IMR-90 (cell line): Measurements from ENCODE around the gene PES1. TPM values are rescaled to one million over a fixed set of nuclear protein-coding genes. Genes with fewer than 3 reads are reported as not detected.

Experiments
- ATAC-seq: fragments of 200-7000 bp; cut with Tn5 transposase; 2 replicates; pipeline ENCODE4 v1.9.1; 2020; ENCODE audit warnings: low read depth, mild to moderate bottlenecking, moderate library complexity
- BruUV-seq: library from RNA; stranded (reverse); fragments of 400-500 nt; replicated peaks from 2 replicates; lab custom pipeline; 2021; lab: Mats Ljungman, UMichigan
- CTCF ChIA-PET: fragments of 300-600 bp; formaldehyde crosslinking; extraction: SDS; loops from one replicate; lab custom pipeline; 2021; ENCODE audit warnings: antibody characterized with exemption; lab: Yijun Ruan, JAX
- POLR2A ChIA-PET: fragments of 300-600 bp; sonication (Branson Sonifier 250); formaldehyde crosslinking; loops from one replicate; lab custom pipeline; 2022; ENCODE audit warnings: antibody characterized with exemption; ENCODE audit not compliant: unreplicated experiment; lab: Charles Lee
- DNase-seq: peaks from one replicate; pipeline ENCODE4 v3.0.0; 2013
- H2AFZ ChIP-seq: replicated peaks from 2 replicates; pipeline ENCODE3; 2013; ENCODE audit warnings: low read length, mild to moderate bottlenecking; ENCODE audit not compliant: poor library complexity
- H2AK5ac ChIP-seq: 2 replicates; pipeline ENCODE4 v1.6.1; 2013; ENCODE audit warnings: low read depth, low read length, inconsistent platforms
- H2AK9ac ChIP-seq: replicated peaks from 2 replicates; pipeline ENCODE3; 2013; ENCODE audit warnings: mild to moderate bottlenecking, low read depth, low read length, moderate library complexity; ENCODE audit not compliant: poor library complexity
- H2BK120ac ChIP-seq: 2 replicates; pipeline ENCODE4 v1.6.1; 2013; ENCODE audit warnings: low read depth, low read length, inconsistent platforms
- H2BK15ac ChIP-seq: 3 replicates; pipeline ENCODE4 v1.6.1; 2013; ENCODE audit warnings: low read depth, low read length, inconsistent platforms
- H2BK20ac ChIP-seq: 2 replicates; pipeline ENCODE4 v1.6.1; 2013; ENCODE audit warnings: low read depth, mild to moderate bottlenecking, inconsistent platforms, low read length, moderate library complexity
- H2BK5ac ChIP-seq: 2 replicates; pipeline ENCODE4 v1.6.1; 2013; ENCODE audit warnings: mild to moderate bottlenecking, low read depth, low read length, inconsistent platforms; ENCODE audit not compliant: poor library complexity, severe bottlenecking
- H3K14ac ChIP-seq: replicated peaks from 2 replicates; pipeline ENCODE4 v1.6.1; 2013; ENCODE audit warnings: low read depth, low read length, inconsistent platforms
- H3K18ac ChIP-seq: 2 replicates; pipeline ENCODE4 v1.6.1; 2013; ENCODE audit warnings: low read depth, low read length, control low read depth
- H3K23ac ChIP-seq: 2 replicates; pipeline ENCODE4 v1.6.1; 2013; ENCODE audit warnings: low read depth, low read length, inconsistent platforms
- H3K27ac ChIP-seq: 2 replicates; pipeline ENCODE4 v1.5.1; 2013; ENCODE audit warnings: mild to moderate bottlenecking, control low read depth, low read length; ENCODE audit not compliant: insufficient read depth
- H3K27me3 ChIP-seq: 2 replicates; pipeline ENCODE4 v1.6.1; 2013; ENCODE audit warnings: low read length; ENCODE audit not compliant: control insufficient read depth, insufficient read depth
- H3K36me3 ChIP-seq: 2 replicates; pipeline ENCODE4 v1.6.1; 2013; ENCODE audit warnings: low read length, mixed read lengths; ENCODE audit not compliant: control insufficient read depth, insufficient read depth
- H3K4ac ChIP-seq: 2 replicates; pipeline ENCODE4 v1.6.1; 2013; ENCODE audit warnings: low read depth, low read length, inconsistent platforms
- H3K4me1 ChIP-seq: 2 replicates; pipeline ENCODE4 v1.6.1; 2013; ENCODE audit warnings: low read length, mixed read lengths; ENCODE audit not compliant: control insufficient read depth, insufficient read depth
- H3K4me2 ChIP-seq: 2 replicates; pipeline ENCODE4 v1.6.1; 2013; ENCODE audit warnings: low read depth, mild to moderate bottlenecking, control low read depth, low read length, moderate library complexity
- H3K4me3 ChIP-seq: 2 replicates; pipeline ENCODE4 v1.5.1; 2013; ENCODE audit warnings: low read depth, mild to moderate bottlenecking, control low read depth, low read length, moderate library complexity; ENCODE audit not compliant: insufficient read depth
- H3K56ac ChIP-seq: 2 replicates; pipeline ENCODE4 v1.6.1; 2013; ENCODE audit warnings: low read length, inconsistent platforms; ENCODE audit not compliant: insufficient read depth; ENCODE audit errors: extremely low read depth
- H3K79me1 ChIP-seq, 2 experiments: 2 replicates each; pipeline ENCODE4 v1.6.1; 2013; ENCODE audit warnings: low read length in 2 of 2, inconsistent platforms in 1 of 2, low read depth in 1 of 2
- H3K9ac ChIP-seq: 2 replicates; pipeline ENCODE4 v1.6.1; 2013; ENCODE audit warnings: low read depth, low read length, control low read depth
- H3K9me1 ChIP-seq: 2 replicates; pipeline ENCODE4 v1.6.1; 2013; ENCODE audit warnings: low read length, inconsistent platforms; ENCODE audit not compliant: insufficient read depth
- H3K9me3 ChIP-seq: 2 replicates; pipeline ENCODE4 v1.6.1; 2013; ENCODE audit warnings: low read length; ENCODE audit not compliant: control insufficient read depth, insufficient read depth
- H4K20me1 ChIP-seq: 2 replicates; pipeline ENCODE4 v1.6.1; 2013; ENCODE audit warnings: low read length, inconsistent platforms; ENCODE audit not compliant: insufficient read depth
- H4K5ac ChIP-seq: 2 replicates; pipeline ENCODE4 v1.6.1; 2013; ENCODE audit warnings: mild to moderate bottlenecking, low read depth, low read length, control low read depth
- H4K8ac ChIP-seq, 2 experiments: 2 replicates each; pipeline ENCODE4 v1.6.1; 2013; ENCODE audit warnings: low read depth in 2 of 2, low read length in 2 of 2, control low read depth in 1 of 2, inconsistent platforms in 1 of 2
- H4K91ac ChIP-seq: 2 replicates; pipeline ENCODE4 v1.6.1; 2013; ENCODE audit warnings: low read depth, low read length, inconsistent platforms; ENCODE audit not compliant: insufficient read depth
- BHLHE40 ChIP-seq: fragments of 150-350 bp; IDR thresholded peaks from 2 replicates; pipeline ENCODE4 v1.6.1; 2016; ENCODE audit warnings: mild to moderate bottlenecking, low read depth, low read length
- CEBPB ChIP-seq: IDR thresholded peaks from 2 replicates; pipeline ENCODE4 v1.6.1; 2012; ENCODE audit warnings: low read depth, low read length, improper control_type of control experiment
- CHD1 ChIP-seq: IDR thresholded peaks from 2 replicates; pipeline ENCODE4 v1.6.1; 2012; ENCODE audit warnings: low read depth, low read length, improper control_type of control experiment
- CTCF ChIP-seq: conservative IDR thresholded peaks from 2 replicates; pipeline ENCODE4 v1.5.1; 2012; ENCODE audit warnings: mild to moderate bottlenecking, low read depth, low read length, improper control_type of control experiment
- FOS ChIP-seq: fragments of 150-350 bp; IDR thresholded peaks from 2 replicates; pipeline ENCODE4 v1.6.1; 2016; ENCODE audit warnings: low read depth, low read length
- MAFK ChIP-seq: IDR thresholded peaks from 2 replicates; pipeline ENCODE4 v1.6.1; 2012; ENCODE audit warnings: low read depth, low read length, improper control_type of control experiment
- MAZ ChIP-seq: IDR thresholded peaks from 2 replicates; pipeline ENCODE4 v1.6.1; 2012; ENCODE audit warnings: low read depth, mild to moderate bottlenecking, low read length, improper control_type of control experiment, moderate library complexity, borderline replicate concordance
- MXI1 ChIP-seq: IDR thresholded peaks from 2 replicates; pipeline ENCODE4 v1.6.1; 2012; ENCODE audit warnings: low read depth, mild to moderate bottlenecking, low read length, moderate library complexity, borderline replicate concordance
- NFE2L2 ChIP-seq: fragments of 150-350 bp; IDR thresholded peaks from 2 replicates; pipeline ENCODE4 v1.6.1; 2016; ENCODE audit warnings: low read depth, mild to moderate bottlenecking, low read length
- POLR2A ChIP-seq: IDR thresholded peaks from 2 replicates; pipeline ENCODE4 v1.6.1; 2012; ENCODE audit warnings: mild to moderate bottlenecking, low read depth, low read length
- RAD21 ChIP-seq: IDR thresholded peaks from 2 replicates; pipeline ENCODE4 v1.6.1; 2012; ENCODE audit warnings: low read length, improper control_type of control experiment
- RCOR1 ChIP-seq: IDR thresholded peaks from 2 replicates; pipeline ENCODE4 v1.6.1; 2012; ENCODE audit warnings: mild to moderate bottlenecking, low read length, improper control_type of control experiment; ENCODE audit not compliant: insufficient replicate concordance
- RFX5 ChIP-seq: IDR thresholded peaks from 2 replicates; pipeline ENCODE4 v1.8.0; 2012; ENCODE audit warnings: low read depth, mild to moderate bottlenecking, low read length, moderate library complexity
- SMC3 ChIP-seq: fragments of 150-350 bp; IDR thresholded peaks from 2 replicates; pipeline ENCODE4 v1.6.1; 2016; ENCODE audit warnings: low read depth, mild to moderate bottlenecking, antibody characterized with exemption, low read length, moderate library complexity
- WGBS, 2 experiments: methylation state at CpG; one replicate each; pipeline versions ENCODE4 v1.1.5 to v1.1.7; 2013; ENCODE audit warnings: missing lambda C conversion rate in 2 of 2; ENCODE audit not compliant: insufficient read length in 1 of 2; ENCODE audit errors: extremely low coverage in 2 of 2; 5-methylcytosine and 5-hydroxymethylcytosine counted together
- dilution Hi-C: fragments of 300-500 bp; cut with HindIII; formaldehyde crosslinking; loops from one replicate; pipeline ENCODE4 v1.14.3; 2018; ENCODE audit warnings: low sequenced_read_pairs; ENCODE audit not compliant: unreplicated experiment
- in situ Hi-C: fragments of 300-500 bp; cut with MboI; formaldehyde crosslinking; loops from 3 replicates; pipeline ENCODE4 v1.14.3; 2019; ENCODE audit warnings: low sequenced_read_pairs, inconsistent platforms, mixed read lengths
- intact Hi-C: fragments of 100-400 bp; cut with micrococcal nuclease; formaldehyde crosslinking; loops from 2 replicates; pipeline ENCODE4 v1.10.0; 2022
- polyA plus RNA-seq, 3 experiments: library from polyadenylated mRNA; depleted of rRNA; stranded (reverse); fragments of >200 nt; gene quantifications; 2 replicates each; pipeline ENCODE4 v1.2.3, GENCODE V29; 2012; ENCODE audit warnings: low replicate concordance in 1 of 3
- total RNA-seq: library from RNA; depleted of rRNA; stranded (reverse); fragments of >200 nt; gene quantifications from 2 replicates; pipeline ENCODE4 v1.2.3, GENCODE V29; 2012
- TF ChIP-seq, protein P1 (sequence below): fragments of 150-350 bp; IDR thresholded peaks from 2 replicates; pipeline ENCODE4 v1.6.1; 2016; ENCODE audit warnings: low read depth, mild to moderate bottlenecking, low read length, moderate library complexity, borderline replicate concordance
- TF ChIP-seq, protein P2 (sequence below): fragments of 150-350 bp; IDR thresholded peaks from 2 replicates; pipeline ENCODE4 v1.6.1; 2017; ENCODE audit warnings: mild to moderate bottlenecking, antibody characterized with exemption, low read length, low read depth

Gene PES1
- total and polyA plus RNA-seq, 2 of the 4 experiments (the other 2 are of a cell fraction), result 120 to 142 TPM

GRCh38 chr22:30640839-30641430, 49.2 kb upstream of the PES1 start:
- in situ Hi-C loops, result no loop called here
- no TSS peak for BruUV-seq
- no peak for ATAC-seq

More at GRCh38 chr22:30640839-30641430, 49.2 kb upstream of the PES1 start:
- no peak overlapping the region for H2BK5ac ChIP-seq
- no peak overlapping the region for H2BK20ac ChIP-seq
- no peaks in the 10 kb centered on the region for H3K27me3 ChIP-seq
- H2AK5ac ChIP-seq, result no peak overlapping the region
- no peak overlapping the region for H3K14ac ChIP-seq
- H3K4me2 ChIP-seq, result no peak overlapping the region
- H3K27ac ChIP-seq, result no peak overlapping the region
- 100% methylated on average over 2 of the region's 4 CpGs; no CpG with 5 or more reads in 1 of the 2 experiments for WGBS, 2 experiments
- H3K23ac ChIP-seq, result no peak overlapping the region
- no peak overlapping the region for H4K5ac ChIP-seq
- H3K9me1 ChIP-seq, result peaks cover 25% of the 10 kb centered on the region
- H3K18ac ChIP-seq, result no peak overlapping the region
- no peak overlapping the region for H4K91ac ChIP-seq
- H3K36me3 ChIP-seq, result no peaks in the 10 kb centered on the region
- DNase-seq, result no peak
- POLR2A ChIA-PET, result no interaction called here
- no peak overlapping the region for H2BK120ac ChIP-seq
- no peaks in the 10 kb centered on the region for H3K9me3 ChIP-seq
- H3K4me3 ChIP-seq, result no peak overlapping the region
- peaks cover 29 to 60% of the 10 kb centered on the region in 2 experiments for H3K79me1 ChIP-seq
- no peak overlapping the region for H2BK15ac ChIP-seq
- CTCF ChIA-PET, result interaction anchor here (0.6 kb wide), 1 partner anchor 23 kb away, joined by 3 read pairs; no protein-coding TSS in a partner anchor
- no peak overlapping the region for H3K4ac ChIP-seq
- dilution Hi-C loops, result no loop called here
- no peak for TF ChIP-seq MAZ
- no peak for TF ChIP-seq RFX5
- TF ChIP-seq BHLHE40, result no peak
- no peak for TF ChIP-seq RCOR1
- TF ChIP-seq MAFK, result no peak
- no peak for TF ChIP-seq SMC3
- no peak for TF ChIP-seq POLR2A
- TF ChIP-seq, protein P1, sequence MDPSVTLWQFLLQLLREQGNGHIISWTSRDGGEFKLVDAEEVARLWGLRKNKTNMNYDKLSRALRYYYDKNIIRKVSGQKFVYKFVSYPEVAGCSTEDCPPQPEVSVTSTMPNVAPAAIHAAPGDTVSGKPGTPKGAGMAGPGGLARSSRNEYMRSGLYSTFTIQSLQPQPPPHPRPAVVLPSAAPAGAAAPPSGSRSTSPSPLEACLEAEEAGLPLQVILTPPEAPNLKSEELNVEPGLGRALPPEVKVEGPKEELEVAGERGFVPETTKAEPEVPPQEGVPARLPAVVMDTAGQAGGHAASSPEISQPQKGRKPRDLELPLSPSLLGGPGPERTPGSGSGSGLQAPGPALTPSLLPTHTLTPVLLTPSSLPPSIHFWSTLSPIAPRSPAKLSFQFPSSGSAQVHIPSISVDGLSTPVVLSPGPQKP, result no peak
- TF ChIP-seq, protein P2, sequence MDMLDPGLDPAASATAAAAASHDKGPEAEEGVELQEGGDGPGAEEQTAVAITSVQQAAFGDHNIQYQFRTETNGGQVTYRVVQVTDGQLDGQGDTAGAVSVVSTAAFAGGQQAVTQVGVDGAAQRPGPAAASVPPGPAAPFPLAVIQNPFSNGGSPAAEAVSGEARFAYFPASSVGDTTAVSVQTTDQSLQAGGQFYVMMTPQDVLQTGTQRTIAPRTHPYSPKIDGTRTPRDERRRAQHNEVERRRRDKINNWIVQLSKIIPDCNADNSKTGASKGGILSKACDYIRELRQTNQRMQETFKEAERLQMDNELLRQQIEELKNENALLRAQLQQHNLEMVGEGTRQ, result no peak
- no peak for TF ChIP-seq CTCF
- TF ChIP-seq MXI1, result no peak
- TF ChIP-seq NFE2L2, result no peak
- no peak for TF ChIP-seq CHD1
- TF ChIP-seq CEBPB, result no peak
- TF ChIP-seq RAD21, result no peak
- no peak for TF ChIP-seq FOS
- peaks cover 23% of the 10 kb centered on the region for H3K4me1 ChIP-seq
- peaks cover 8% of the 10 kb centered on the region for H4K20me1 ChIP-seq
- H2AFZ ChIP-seq, result no peak overlapping the region
- intact Hi-C loops, result no loop called here
- no peak overlapping the region for H3K56ac ChIP-seq
- H3K9ac ChIP-seq, result no peak overlapping the region
- H4K8ac ChIP-seq, result no peak overlapping the region
- no peak overlapping the region for H2AK9ac ChIP-seq
